ENCODE measurements around the gene ATP5F1A.

- TF ChIP-seq CTCF (IDR thresholded peaks at IDR 0.05) (no peak), POLR2AphosphoS5 (IDR thresholded peaks at IDR 0.05; ENCODE audit: low read depth, low read length) (no peak), TCF7L2 (IDR thresholded peaks at IDR 0.05; ENCODE audit: low read depth, low read length) (no peak), REST (IDR thresholded peaks at IDR 0.05; ENCODE audit: insufficient read depth in 1 of 2, low read depth in 2 of 2, low read length in 1 of 2) (no peak)
Measured at GRCh38 chr18:46070232-46070631, 27.9 kb downstream of the ATP5F1A start.

Measured in Panc1 (cell line).